ENCODE measurements around the gene GALNT1.

The GALNT1 gene

GRCh38 chr18:35582899-35583558 is 1.5 kb downstream of the GALNT1 start:
- no peak for DNase-seq

DNA sequence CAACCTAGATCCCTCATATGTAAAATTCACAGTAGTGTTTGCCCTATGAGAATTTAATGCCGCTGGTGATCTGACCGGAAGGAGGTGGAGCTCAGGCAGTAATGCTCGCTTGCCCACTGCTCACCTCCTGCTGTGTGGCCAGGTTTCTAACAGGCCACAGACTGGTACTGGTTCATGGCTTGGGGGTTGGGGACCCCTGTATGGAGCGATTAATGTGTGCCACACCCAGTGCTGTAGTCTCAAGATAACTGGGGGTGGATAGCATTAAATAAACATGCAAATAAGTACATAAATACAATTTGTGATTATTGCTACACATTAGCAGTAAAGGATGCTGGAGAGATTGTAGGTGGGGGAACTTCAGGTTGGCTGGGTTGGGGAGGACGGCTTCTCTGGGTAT is 3.2 kb downstream of the GALNT1 start:
- no peak for DNase-seq

- no peak for DNase-seq
Measured at GRCh38 chr18:35585608-35586007, 4.1 kb downstream of the GALNT1 start.

DNA sequence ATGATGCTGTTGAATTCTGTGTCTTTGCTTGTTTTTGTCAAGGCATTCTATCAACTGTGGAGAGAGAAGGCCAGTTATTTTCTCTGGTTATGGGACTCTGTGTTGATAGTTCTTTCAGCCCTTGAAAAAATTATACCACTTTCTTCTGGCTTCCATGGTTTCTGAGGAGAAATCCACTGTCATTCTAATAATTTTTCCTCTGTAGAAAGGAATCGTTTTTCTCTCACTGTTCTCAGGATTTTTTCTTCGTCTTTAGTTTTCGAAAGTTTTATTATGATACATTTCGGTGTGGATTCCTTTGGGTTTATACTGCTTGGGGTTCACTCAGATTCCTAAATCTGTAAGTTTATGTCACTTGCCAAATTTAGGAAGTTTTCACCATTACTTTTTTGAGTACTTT is 6.6 kb downstream of the GALNT1 start:
- no peak for DNase-seq

DNA sequence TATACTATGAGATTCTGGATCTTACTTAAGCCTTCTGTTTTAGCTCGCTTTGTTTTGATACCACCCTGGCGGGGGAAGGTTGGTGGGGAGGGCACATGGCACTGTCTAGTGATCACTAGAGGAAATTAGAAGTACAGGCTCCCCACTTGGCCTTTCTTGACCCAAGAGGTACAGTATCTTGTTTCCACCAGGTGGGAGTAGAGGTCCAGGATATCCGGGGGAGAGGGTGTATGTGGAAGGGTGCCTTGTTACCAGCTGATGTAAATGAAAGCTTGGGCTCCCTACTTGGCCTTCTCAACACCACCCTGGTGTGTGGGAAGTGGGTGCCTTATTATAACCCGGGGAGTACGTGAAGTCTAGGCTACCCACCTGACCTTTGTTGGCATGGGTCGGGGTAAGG is 7.5 kb downstream of the GALNT1 start:
- peak; percentile 14 for DNase-seq

- DNase-seq = no peak
Measured at GRCh38 chr18:35589546-35589945, 8.0 kb downstream of the GALNT1 start.

- DNase-seq = no peak
Measured at GRCh38 chr18:35590935-35591334, 9.4 kb downstream of the GALNT1 start.

DNA sequence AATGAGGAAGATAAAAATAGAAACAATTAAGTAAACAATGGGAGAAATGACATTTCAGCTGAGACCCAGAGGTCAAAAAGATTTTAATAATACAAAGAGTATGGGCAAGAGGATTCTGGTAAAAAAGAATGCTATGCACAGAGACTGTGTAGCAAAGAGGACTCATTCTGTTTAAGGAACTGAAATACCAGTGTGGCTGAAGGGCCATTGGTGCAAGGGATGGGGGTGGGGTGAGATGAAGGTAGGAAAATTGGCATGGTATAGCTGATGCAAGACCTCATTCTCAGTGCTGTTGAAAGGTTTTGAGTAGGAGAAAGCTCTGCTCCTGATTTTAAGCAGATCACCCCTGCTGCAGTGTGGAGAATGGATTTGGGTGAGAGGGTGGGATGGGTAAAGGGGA is 10.8 kb downstream of the GALNT1 start:
- DNase-seq = no peak

GRCh38 chr18:35593859-35594258 is 12.3 kb downstream of the GALNT1 start:
- no peak for DNase-seq

DNA sequence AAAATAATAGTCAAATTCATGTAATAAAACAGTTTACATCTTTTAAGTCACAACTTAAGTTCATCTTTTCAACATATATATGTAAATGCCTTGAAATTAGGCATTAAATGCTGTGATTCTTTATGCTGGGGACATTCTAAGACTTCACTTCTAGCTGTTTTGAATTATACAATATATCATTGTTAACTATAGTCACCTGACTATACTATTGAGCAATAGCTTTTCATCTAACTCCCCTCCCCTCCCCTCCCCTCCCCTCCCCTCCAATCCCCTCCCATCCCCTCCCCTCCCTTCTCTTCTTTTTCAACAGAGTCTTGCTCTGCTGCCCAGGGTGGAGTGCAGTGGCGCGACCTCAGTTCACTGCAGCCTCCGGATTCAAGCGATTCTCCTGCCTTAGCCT is 16.2 kb downstream of the GALNT1 start:
- DNase-seq = no peak

GRCh38 chr18:35602193-35602820 is 20.8 kb downstream of the GALNT1 start:
- no peak for DNase-seq

GRCh38 chr18:35603008-35603407 is 21.5 kb downstream of the GALNT1 start:
- DNase-seq = no peak

DNA sequence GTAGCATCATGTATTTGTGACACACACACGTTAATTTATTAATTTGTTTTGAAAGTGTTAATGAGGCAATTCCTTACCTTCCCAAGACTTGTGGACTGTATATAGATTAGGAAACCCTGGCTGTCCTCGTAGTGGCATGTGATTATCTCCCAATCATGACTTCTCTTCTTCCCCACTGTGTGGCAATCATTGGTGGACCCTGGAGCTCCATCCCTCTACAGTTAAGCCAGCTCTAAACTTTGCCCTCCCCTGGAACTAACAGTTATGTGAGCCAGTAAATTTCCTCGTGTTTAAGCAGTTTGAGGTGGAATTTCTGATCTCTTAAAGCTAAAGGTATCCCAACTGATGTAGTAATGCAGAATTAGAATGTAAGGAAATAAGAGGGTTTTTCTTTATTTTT is 22.0 kb downstream of the GALNT1 start:
- DNase-seq = no peak

- DNase-seq = no peak
Measured at GRCh38 chr18:35604369-35604768, 22.8 kb downstream of the GALNT1 start.

GRCh38 chr18:35605686-35606417 is 24.3 kb downstream of the GALNT1 start:
- DNase-seq = no peak

DNA sequence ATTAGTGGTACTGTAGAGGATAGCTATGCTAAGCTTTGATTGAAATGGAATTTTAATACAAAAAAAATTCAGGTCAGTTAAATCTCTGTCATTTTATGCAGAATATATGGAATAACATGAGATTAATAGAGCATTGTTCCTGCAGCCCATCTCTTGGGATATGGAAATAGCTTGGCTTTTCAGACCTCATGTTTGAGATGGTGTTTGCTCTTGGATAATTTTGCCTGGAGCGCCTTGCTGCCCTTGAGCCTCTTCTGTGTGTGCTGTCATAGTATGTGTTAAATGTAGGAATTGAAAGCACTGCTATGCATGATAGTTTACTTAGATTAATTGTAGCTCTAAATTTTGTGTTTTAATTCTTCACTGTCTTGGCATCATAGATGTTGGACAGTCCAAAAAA is 27.7 kb downstream of the GALNT1 start:
- no peak for DNase-seq

GRCh38 chr18:35610089-35610488 is 28.5 kb downstream of the GALNT1 start:
- no peak for DNase-seq

DNA sequence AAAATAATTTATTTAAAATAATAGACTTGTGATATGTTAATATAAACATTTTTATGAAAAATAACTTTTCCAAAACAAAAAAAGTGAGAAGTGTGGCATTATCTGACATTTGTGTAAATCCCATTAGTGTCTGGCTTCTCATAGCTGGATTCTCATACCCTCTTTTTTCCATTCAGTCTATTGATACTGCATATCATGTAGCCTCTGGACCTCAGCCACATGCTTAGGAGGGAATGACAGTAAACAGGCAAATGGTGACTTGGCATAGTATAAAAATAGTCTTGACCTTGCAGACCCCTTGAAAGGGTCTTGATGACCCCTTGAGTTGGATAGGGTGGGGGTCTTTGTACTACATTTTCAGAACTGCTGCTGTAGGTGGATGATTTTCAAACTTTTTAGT is 29.2 kb downstream of the GALNT1 start:
- DNase-seq = no peak

DNA sequence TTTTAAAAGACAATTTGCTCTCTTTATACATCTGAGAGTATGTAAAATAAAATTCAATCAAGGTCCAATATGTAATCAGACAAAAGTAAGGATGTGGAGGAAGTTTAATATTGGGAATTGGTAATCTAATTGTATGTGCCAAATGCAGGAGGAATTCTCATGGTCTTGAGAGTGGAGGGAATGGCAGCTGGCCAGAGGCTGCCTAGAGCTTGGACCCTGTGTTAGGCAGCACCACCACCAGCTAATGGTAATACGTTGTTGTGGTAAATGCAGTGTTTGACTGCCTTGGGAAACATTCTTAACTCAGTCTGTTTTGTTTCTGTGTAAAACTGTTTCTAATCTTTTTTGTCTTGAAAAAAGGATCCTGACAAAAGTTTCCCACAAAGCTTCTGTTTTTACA is 30.0 kb downstream of the GALNT1 start:
- no peak for DNase-seq

DNA sequence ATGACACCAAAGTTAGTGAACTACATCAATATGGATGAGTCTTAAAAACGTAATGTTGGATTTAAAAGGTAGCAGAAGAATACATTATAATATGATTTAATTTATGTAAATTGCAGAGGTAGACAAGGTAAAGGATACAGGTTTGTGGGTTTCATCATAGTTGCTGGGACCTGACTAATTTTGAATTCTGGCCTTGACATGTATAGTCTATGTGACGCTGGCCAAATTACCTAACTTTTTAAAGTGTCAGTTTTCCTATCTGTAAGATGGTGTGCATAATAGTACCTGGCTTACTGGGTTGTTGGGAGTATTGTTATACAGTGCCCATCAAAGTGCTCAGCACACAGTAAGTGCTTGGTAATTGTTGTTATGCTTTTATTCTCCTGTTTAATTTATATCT is 34.5 kb downstream of the GALNT1 start:
- no peak for DNase-seq

DNA sequence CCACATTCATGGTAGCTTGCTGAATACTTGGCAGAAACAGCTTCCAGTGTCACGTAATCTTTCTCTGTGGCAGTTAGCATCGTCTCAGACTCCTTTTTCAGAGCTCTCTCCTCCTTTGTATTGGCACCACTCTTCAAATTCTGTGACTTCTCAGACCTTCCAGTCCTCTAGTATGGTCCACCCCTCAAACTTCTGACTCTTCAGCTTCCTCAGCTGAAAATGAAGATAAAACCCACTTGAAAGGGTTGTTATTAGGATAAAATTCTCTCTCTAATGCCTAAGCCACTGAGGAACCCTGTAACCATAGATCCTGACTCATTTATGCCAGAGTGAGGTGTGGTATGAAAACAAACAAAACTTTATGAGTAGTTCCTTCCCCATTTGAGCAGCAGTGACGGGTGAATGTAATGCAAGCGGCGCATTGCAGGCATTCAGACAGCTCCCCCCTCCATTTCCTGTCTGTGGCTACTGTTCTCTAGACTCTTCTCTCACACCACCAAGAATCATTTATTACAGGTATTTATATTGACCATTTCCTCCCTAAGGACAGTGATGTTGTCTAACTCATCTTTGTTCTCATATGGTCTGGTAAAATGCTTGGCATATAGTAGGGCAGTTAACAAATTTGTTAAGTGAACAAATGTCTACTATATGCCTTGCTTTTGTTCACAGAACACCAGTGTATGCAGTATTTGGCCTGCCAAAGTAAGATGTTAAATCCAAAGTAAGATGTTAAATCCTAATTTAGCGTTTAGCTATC is 35.3 kb downstream of the GALNT1 start:
- peak; percentile 53 for DNase-seq

DNA sequence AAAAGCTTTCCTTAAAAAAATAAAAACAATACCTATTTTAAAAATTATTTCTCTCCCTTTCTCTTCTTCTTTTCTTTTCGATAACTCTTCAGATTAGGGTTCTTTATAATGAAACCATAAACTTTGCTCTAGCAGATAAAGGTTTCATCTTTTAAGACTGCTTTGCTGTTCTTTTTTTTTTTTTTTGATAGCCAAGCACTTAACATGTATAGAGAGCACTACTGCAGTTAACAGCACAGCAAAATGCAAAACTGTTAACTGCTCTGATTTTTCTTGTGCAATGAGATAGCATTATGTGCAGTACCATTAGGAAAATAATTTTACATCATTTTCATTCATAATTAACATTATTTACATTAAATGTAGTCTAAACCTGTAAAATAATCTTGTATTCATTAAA is 36.3 kb downstream of the GALNT1 start:
- no peak for DNase-seq

- DNase-seq = no peak
Measured at GRCh38 chr18:35618289-35618688, 36.7 kb downstream of the GALNT1 start.

GRCh38 chr18:35618696-35619095 is 37.2 kb downstream of the GALNT1 start:
- DNase-seq = no peak
